GM13976 (cell line): ENCODE data around the gene GGACT.
"Not testable (repeated sequence)": the region's sequence is repeated elsewhere in the genome, so short reads cannot be mapped to it uniquely, and the experiment has no call there.

Experiments used
- DNase-seq: peaks from one replicate; pipeline ENCODE4 v3.0.0; 2012; ENCODE audit warnings: low spot score
- CTCF ChIP-seq: IDR thresholded peaks from 2 replicates; pipeline ENCODE4 v1.5.1; 2012; ENCODE audit warnings: borderline replicate concordance, mild to moderate bottlenecking; ENCODE audit not compliant: insufficient read depth; ENCODE audit errors: extremely low read depth, missing control alignments, control extremely low read depth
- in situ Hi-C: fragments of 300-500 bp; cut with MboI; formaldehyde crosslinking; loops from one replicate; pipeline ENCODE4 v1.12.0; 2022; ENCODE audit warnings: low sequenced_read_pairs, mixed read lengths, inconsistent platforms; ENCODE audit not compliant: unreplicated experiment

Gene GGACT

GRCh38 chr13:100633461-100633860 lies 44.9 kb upstream of the GGACT start:
- in situ Hi-C loops = no loop called here
- no peak for DNase-seq
- no peak for TF ChIP-seq CTCF

GRCh38 chr13:100630555-100630954 lies 42.0 kb upstream of the GGACT start:
- no peak for DNase-seq
- TF ChIP-seq CTCF = no peak
- in situ Hi-C loops = no loop called here

- DNase-seq = no peak
- in situ Hi-C loops = no loop called here
- no peak for TF ChIP-seq CTCF
Measured at GRCh38 chr13:100627120-100627519, 38.5 kb upstream of the GGACT start.

- in situ Hi-C loops = no loop called here
- no peak for DNase-seq
- no peak for TF ChIP-seq CTCF
Measured at GRCh38 chr13:100625447-100625846, 36.9 kb upstream of the GGACT start.

- DNase-seq = no peak
- in situ Hi-C loops = no loop called here
- no peak for TF ChIP-seq CTCF
Measured at GRCh38 chr13:100620792-100621191, 32.2 kb upstream of the GGACT start.

- TF ChIP-seq CTCF = no peak
Measured at GRCh38 chr13:100619940-100620339, 31.4 kb upstream of the GGACT start.

GRCh38 chr13:100618897-100619296 lies 30.3 kb upstream of the GGACT start:
- in situ Hi-C loops, DNase-seq: not testable (repeated sequence)

More at GRCh38 chr13:100619940-100620339, 31.4 kb upstream of the GGACT start:
- in situ Hi-C loops = no loop called here
- no peak for DNase-seq
